AG04450 (cell line): Measurements from ENCODE around the gene TMEM120B. TPM values are rescaled to one million over a fixed set of nuclear protein-coding genes. Genes with fewer than 3 reads are reported as not detected.

Experiments used
- CTCF ChIA-PET: fragments of 300-600, 350-600 bp; formaldehyde crosslinking; extraction: SDS; loops from one replicate; lab custom pipeline; 2022; ENCODE audit warnings: antibody characterized with exemption, inconsistent platforms; lab: Charles Lee
- POLR2A ChIA-PET: fragments of 350-600 bp; formaldehyde crosslinking; extraction: SDS; loops from one replicate; lab custom pipeline; 2021; ENCODE audit warnings: antibody characterized with exemption, inconsistent platforms; lab: Yijun Ruan, JAX
- DNase-seq: peaks from one replicate; pipeline ENCODE4 v3.0.0-alpha.2; 2011; ENCODE audit warnings: low read depth, low spot score
- H3K27ac ChIP-seq: one replicate; pipeline ENCODE4 v1.5.1; 2012; ENCODE audit warnings: low read depth, low read length, control low read depth
- H3K27me3 ChIP-seq: one replicate; pipeline ENCODE4 v1.6.0; 2012; ENCODE audit warnings: low read length; ENCODE audit not compliant: control insufficient read depth, insufficient read depth
- H3K4me3 ChIP-seq: 2 replicates; pipeline ENCODE4 v1.5.1; 2011; ENCODE audit warnings: mild to moderate bottlenecking, low read depth, low read length, control low read depth
- H3K9me3 ChIP-seq: 2 replicates; pipeline ENCODE4 v1.5.1; 2012; ENCODE audit warnings: low read length; ENCODE audit not compliant: control insufficient read depth, insufficient read depth
- CTCF ChIP-seq: IDR thresholded peaks from 2 replicates; pipeline ENCODE4 v1.5.1; 2011; ENCODE audit warnings: low read depth, low read length, control low read depth, inconsistent platforms
- polyA plus RNA-seq: library from polyadenylated mRNA; depleted of rRNA; stranded (reverse); fragments of >200 nt; gene quantifications from 2 replicates; pipeline ENCODE4 v1.2.3, GENCODE V29; 2011; rRNA removed

The TMEM120B gene
- polyA plus RNA-seq, 1 experiment, result 11.1 TPM

DNA sequence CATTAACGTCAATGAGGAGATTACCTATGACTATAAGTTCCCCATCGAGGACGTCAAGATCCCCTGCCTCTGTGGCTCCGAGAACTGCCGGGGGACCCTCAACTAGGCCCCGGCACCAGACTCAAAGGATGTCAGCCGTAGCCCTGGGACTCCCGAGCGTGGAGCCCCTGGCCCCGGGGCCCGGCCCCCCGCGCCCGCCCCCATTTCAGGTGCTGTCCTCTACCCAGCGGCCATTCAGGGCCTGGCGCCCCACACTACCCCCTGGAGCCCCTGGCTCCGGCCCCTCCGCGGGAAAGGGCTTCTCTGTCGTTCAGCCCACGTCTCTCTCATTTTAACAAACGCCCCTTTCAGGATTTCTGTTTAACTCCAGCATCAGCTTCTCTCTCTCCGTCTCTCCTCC, 117.6 kb downstream of the TMEM120B start:
- H3K27ac ChIP-seq, result no peak overlapping the region
- H3K9me3 ChIP-seq, result no peaks in the 10 kb centered on the region; the same call in 1 of the 2 replicates
- no peak for DNase-seq
- no peaks in the 10 kb centered on the region for H3K27me3 ChIP-seq
- ChIA-PET POLR2A (no interaction called here), CTCF (no interaction called here)
- no peak overlapping the region for H3K4me3 ChIP-seq
- no peak for TF ChIP-seq CTCF

DNA sequence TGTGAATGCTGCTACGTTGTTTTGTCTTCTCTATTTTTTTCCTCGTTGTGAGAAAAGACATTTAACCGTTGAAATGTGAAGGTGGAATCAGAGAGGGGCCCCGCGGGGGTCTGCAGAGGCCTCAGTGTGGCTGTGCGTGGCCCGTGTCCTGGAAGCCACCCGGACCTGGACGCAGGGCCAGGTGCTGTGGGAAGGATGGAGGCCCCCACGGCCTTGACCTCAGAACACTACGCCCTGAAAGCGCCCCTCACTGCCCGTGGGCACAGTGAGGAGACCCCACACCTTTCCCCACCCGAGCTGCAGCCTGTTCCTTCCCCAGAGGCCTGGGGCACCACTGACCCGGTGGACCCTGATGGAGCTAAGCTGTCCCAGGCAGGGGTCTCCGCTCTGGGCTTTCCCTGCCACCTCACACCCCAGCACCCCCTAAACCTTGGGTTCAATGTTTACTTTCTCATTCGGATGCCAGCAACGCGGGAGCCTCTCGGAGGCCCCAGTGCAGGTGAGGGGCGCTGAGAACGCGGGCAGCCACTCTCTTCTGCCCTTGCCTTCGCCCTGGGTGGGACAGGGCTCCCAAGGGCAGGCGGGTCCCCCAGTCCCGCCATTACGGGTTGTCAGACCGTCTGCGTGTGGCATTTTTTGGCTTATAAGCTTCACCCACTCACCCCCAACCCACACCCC, 118.2 kb downstream of the TMEM120B start:
- POLR2A ChIA-PET, result no interaction called here
- Histone ChIP-seq H3K9me3 (no peaks in the 10 kb centered on the region; the same call in 1 of the 2 replicates), H3K27me3 (no peaks in the 10 kb centered on the region), H3K4me3 (no peak overlapping the region), H3K27ac (no peak overlapping the region)
- no peak for DNase-seq
- CTCF ChIA-PET, result no interaction called here
- TF ChIP-seq CTCF, result no peak

Other genes starting within 250 kb of the TMEM120B start
- 12.9 and 17.3 TPM in 2 replicates for gene KDM2B, start 131.7 kb upstream of the TMEM120B start, polyA plus RNA-seq
- 13.6 and 19.0 TPM in 2 replicates for gene ORAI1, start 86.2 kb upstream of the TMEM120B start, polyA plus RNA-seq
- 0.35 and 0.78 TPM in 2 replicates for gene MORN3, start 43.1 kb upstream of the TMEM120B start, polyA plus RNA-seq
- gene RHOF, start 80.9 kb downstream of the TMEM120B start, polyA plus RNA-seq, result 5.3 TPM in 2 replicates
- gene SETD1B, start 91.3 kb downstream of the TMEM120B start, polyA plus RNA-seq, result 1.1 and 1.6 TPM in 2 replicates
- 0.05 TPM in 1 of 2 replicates, not detected in the other for gene HPD, start 146.1 kb downstream of the TMEM120B start, polyA plus RNA-seq
- gene PSMD9, start 176.0 kb downstream of the TMEM120B start, polyA plus RNA-seq, result 57.7 and 76.1 TPM in 2 replicates
- gene CFAP251, start 205.8 kb downstream of the TMEM120B start, polyA plus RNA-seq, result 16.0 and 16.1 TPM in 2 replicates